SK-N-SH (cell line): ENCODE measurements around the gene HOXA5. TPM values are rescaled to one million over a fixed set of nuclear protein-coding genes. Genes with fewer than 3 reads are reported as not detected.

Experiments used
- CTCF ChIA-PET: fragments of 300-600, 350-600 bp; formaldehyde crosslinking; extraction: SDS; loops from one replicate; lab custom pipeline; 2021; lab: Yijun Ruan, JAX
- POLR2A ChIA-PET: fragments of 350-600 bp; sonication (Branson Sonifier 250); formaldehyde crosslinking; extraction: SDS; loops from one replicate; lab custom pipeline; 2020; ENCODE audit warnings: antibody characterized with exemption, inconsistent platforms; lab: Yijun Ruan, JAX
- DNase-seq: peaks from one replicate; pipeline ENCODE4 v3.0.0; 2012
- H2AFZ ChIP-seq: fragments of 200-600 bp; sonication (generic); 2 replicates; pipeline ENCODE4 v1.8.1; 2016; ENCODE audit warnings: antibody characterized with exemption, mild to moderate bottlenecking, low read depth
- H3F3A ChIP-seq: fragments of 200-600 bp; sonication (generic); replicated peaks from 2 replicates; pipeline ENCODE3; 2016; ENCODE audit warnings: antibody characterized with exemption, mild to moderate bottlenecking; ENCODE audit not compliant: insufficient read depth
- H3K27ac ChIP-seq, 2 experiments: fragments of 200-500 bp in 1 of 2; fragments of 200-600 bp in 1 of 2; sonication (Bioruptor generic) in 1 of 2; sonication (generic), shearing (Covaris generic) in 1 of 2; 2 replicates each; pipeline versions ENCODE4 v1.5.1 to v1.6.1; 2014 to 2016; ENCODE audit warnings: low read depth in 2 of 2, inconsistent platforms in 1 of 2, low read length in 1 of 2, mild to moderate bottlenecking in 1 of 2, mixed read lengths in 1 of 2
- H3K27me3 ChIP-seq: fragments of 200-600 bp; sonication (generic), shearing (Covaris generic); 2 replicates; pipeline ENCODE4 v1.6.1; 2016; ENCODE audit warnings: mixed run types; ENCODE audit not compliant: insufficient read depth
- H3K36me3 ChIP-seq, 2 experiments: fragments of 200-500 bp in 1 of 2; fragments of 200-600 bp in 1 of 2; sonication (Bioruptor generic) in 1 of 2; sonication (generic) in 1 of 2; replicated peaks in 1 of 2; 2 replicates each; pipeline versions ENCODE3 to v1.5.1; 2014 to 2016; ENCODE audit warnings: low read length in 1 of 2, mild to moderate bottlenecking in 1 of 2; ENCODE audit not compliant: insufficient read depth in 2 of 2, control insufficient read depth in 1 of 2
- H3K4me1 ChIP-seq, 2 experiments: fragments of 200-500 bp in 1 of 2; fragments of 200-600 bp in 1 of 2; sonication (Bioruptor generic) in 1 of 2; sonication (generic), shearing (Covaris generic) in 1 of 2; 2 replicates each; pipeline versions ENCODE4 v1.5.1 to v1.6.1; 2014 to 2016; ENCODE audit warnings: low read depth in 1 of 2, low read length in 1 of 2, mixed run types in 1 of 2; ENCODE audit not compliant: insufficient read depth in 2 of 2, control insufficient read depth in 1 of 2
- H3K4me2 ChIP-seq: fragments of 200-600 bp; sonication (generic), shearing (Covaris generic); 2 replicates; pipeline ENCODE4 v1.6.1; 2017; ENCODE audit warnings: mixed run types
- H3K4me3 ChIP-seq, 2 experiments: fragments of 200-500 bp in 1 of 2; fragments of 200-600 bp in 1 of 2; sonication (Bioruptor generic) in 1 of 2; sonication (generic), shearing (Covaris generic) in 1 of 2; 2 replicates each; pipeline versions ENCODE4 v1.5.1 to v1.8.1; 2014 to 2016; ENCODE audit warnings: low read depth in 2 of 2, inconsistent platforms in 1 of 2, low read length in 1 of 2, mild to moderate bottlenecking in 1 of 2, mixed read lengths in 1 of 2, moderate library complexity in 1 of 2
- H3K79me2 ChIP-seq: fragments of 200-600 bp; sonication (generic); 2 replicates; pipeline ENCODE4 v1.8.1; 2017; ENCODE audit warnings: mild to moderate bottlenecking; ENCODE audit not compliant: insufficient read depth
- H3K9ac ChIP-seq: fragments of 200-600 bp; sonication (generic); 2 replicates; pipeline ENCODE4 v1.6.1; 2017; ENCODE audit warnings: mixed run types
- H3K9me2 ChIP-seq: fragments of 200-600 bp; sonication (generic); 2 replicates; pipeline ENCODE4 v1.6.1; 2017; ENCODE audit warnings: mixed run types
- H3K9me3 ChIP-seq: fragments of 200-600 bp; sonication (generic); 2 replicates; pipeline ENCODE4 v1.6.1; 2017; ENCODE audit warnings: mixed run types, mild to moderate bottlenecking, moderate library complexity
- H4K20me1 ChIP-seq: fragments of 200-600 bp; sonication (generic); 2 replicates; pipeline ENCODE4 v1.6.1; 2017; ENCODE audit warnings: mild to moderate bottlenecking, mixed run types; ENCODE audit not compliant: insufficient read depth
- CTCF ChIP-seq: fragments of 200-600 bp; sonication (generic); IDR thresholded peaks from 2 replicates; pipeline ENCODE4 v1.6.1; 2017; ENCODE audit warnings: antibody characterized with exemption, mild to moderate bottlenecking, moderate library complexity
- ELF1 ChIP-seq: IDR thresholded peaks from 2 replicates; pipeline ENCODE4 v1.4.0; 2012
- EP300 ChIP-seq, 2 experiments: IDR thresholded peaks; 2 replicates each; pipeline versions ENCODE4 v1.4.0 to v1.6.1; 2012; ENCODE audit warnings: borderline replicate concordance in 1 of 2, low read depth in 1 of 2, low read length in 1 of 2
- EZH2phosphoT487 ChIP-seq: fragments of 200-600 bp; sonication (generic); IDR thresholded peaks from 2 replicates; pipeline ENCODE4 v1.6.1; 2017; ENCODE audit warnings: low read depth, mixed run types, mild to moderate bottlenecking, antibody characterized with exemption, moderate library complexity, borderline replicate concordance
- FOXM1 ChIP-seq: IDR thresholded peaks from 2 replicates; pipeline ENCODE4 v1.4.0; 2012; ENCODE audit warnings: low read depth, mild to moderate bottlenecking
- JUND ChIP-seq: IDR thresholded peaks from 2 replicates; pipeline ENCODE4 v1.4.0; 2012
- MAX ChIP-seq: IDR thresholded peaks from 2 replicates; pipeline ENCODE4 v1.4.0; 2012; ENCODE audit warnings: low read depth
- POLR2AphosphoS5 ChIP-seq: IDR thresholded peaks from 2 replicates; pipeline ENCODE4 v1.6.1; 2012; ENCODE audit warnings: low read depth, low read length
- RCOR1 ChIP-seq: fragments of 150-350 bp; IDR thresholded peaks from 2 replicates; pipeline ENCODE4 v1.6.1; 2017; ENCODE audit warnings: antibody characterized with exemption, low read length
- RFX5 ChIP-seq: IDR thresholded peaks from 2 replicates; pipeline ENCODE4 v1.6.1; 2012; ENCODE audit warnings: mild to moderate bottlenecking, improper control_type of control experiment, low read length
- RXRA ChIP-seq: IDR thresholded peaks from 2 replicates; pipeline ENCODE4 v1.4.0; 2012; ENCODE audit warnings: low read depth, mild to moderate bottlenecking, borderline replicate concordance
- SIN3A ChIP-seq: IDR thresholded peaks from 2 replicates; pipeline ENCODE4 v1.6.1; 2012; ENCODE audit warnings: low read depth, mild to moderate bottlenecking, low read length, moderate library complexity, borderline replicate concordance
- SMC3 ChIP-seq: IDR thresholded peaks from 2 replicates; pipeline ENCODE4 v1.6.1; 2012; ENCODE audit warnings: low read depth, low read length, improper control_type of control experiment
- TAF1 ChIP-seq: IDR thresholded peaks from 2 replicates; pipeline ENCODE4 v1.6.1; 2012; ENCODE audit warnings: low read depth, mild to moderate bottlenecking, low read length, moderate library complexity, borderline replicate concordance
- TCF12 ChIP-seq: IDR thresholded peaks from 2 replicates; pipeline ENCODE4 v1.4.0; 2012
- USF2 ChIP-seq: fragments of 150-350 bp; IDR thresholded peaks from 2 replicates; pipeline ENCODE4 v1.6.1; 2017; ENCODE audit warnings: antibody characterized with exemption, low read length, low read depth, borderline replicate concordance
- WGBS: methylation state at CpG from one replicate; pipeline ENCODE4 v1.1.6; 2017; ENCODE audit warnings: low lambda C conversion rate; 5-methylcytosine and 5-hydroxymethylcytosine counted together
- polyA plus RNA-seq, 3 experiments: library from polyadenylated mRNA; depleted of rRNA; stranded (reverse); fragments of >200 nt; gene quantifications; 2 replicates each; pipeline ENCODE4 v1.2.3, GENCODE V29; 2012
- TF ChIP-seq, protein P1 (sequence below): fragments of 150-350 bp; IDR thresholded peaks from 2 replicates; pipeline ENCODE4 v1.6.1; 2016; ENCODE audit warnings: mild to moderate bottlenecking, low read depth, low read length
- TF ChIP-seq, protein P2 (sequence below): IDR thresholded peaks from 2 replicates; pipeline ENCODE4 v1.4.0; 2012; ENCODE audit warnings: low read depth, borderline replicate concordance

The HOXA5 gene
- polyA plus RNA-seq, 1 of the 3 experiments (the other 2 are of a cell fraction): not detected

- Histone ChIP-seq H3K79me2 (no peaks in the 10 kb centered on the region), H3K4me3 (no peak overlapping the region), H3K9ac (no peak overlapping the region), H3K4me1 (no peaks in the 10 kb centered on the region; a peak in 1 of 4 replicates), H2AFZ (no peak overlapping the region), H3K27ac (no peak overlapping the region), H3K4me2 (peak overlapping the region; percentile 21; the same call in 1 of the 2 replicates), H3K9me3 (no peaks in the 10 kb centered on the region), H3F3A (no peaks in the 10 kb centered on the region), H4K20me1 (no peaks in the 10 kb centered on the region), H3K36me3 (no peaks in the 10 kb centered on the region), H3K9me2 (no peaks in the 10 kb centered on the region), H3K27me3 (peaks cover 100% of the 10 kb centered on the region)
- DNase-seq: peak; percentile 73
- no peak for TF ChIP-seq CTCF
- TF ChIP-seq EZH2phosphoT487: peak; percentile 77; the same call in 1 of the 2 replicates
- WGBS: 15% methylated on average over 30 of the region's 44 CpGs
- CTCF ChIA-PET: interaction anchor here (0.6 to 2.0 kb wide), 8 partner anchors 9 to 56 kb away, joined by 3 to 6 read pairs (median 4); partner anchors contain the start of gene HOXA5
- POLR2A ChIA-PET: no interaction called here
Observed at GRCh38 chr7:27106181-27106900, 37.1 kb downstream of the HOXA5 start.

GRCh38 chr7:27105301-27106031 lies 38.0 kb downstream of the HOXA5 start:
- Histone ChIP-seq H3K4me1 (no peaks in the 10 kb centered on the region; a peak in 1 of 4 replicates), H3K4me3 (no peak overlapping the region), H3K4me2 (no peak overlapping the region), H3K27me3 (peaks cover 100% of the 10 kb centered on the region), H3K9me3 (no peaks in the 10 kb centered on the region), H3K9ac (no peak overlapping the region), H2AFZ (no peak overlapping the region), H3K27ac (no peak overlapping the region), H3K9me2 (no peaks in the 10 kb centered on the region), H4K20me1 (no peaks in the 10 kb centered on the region), H3K36me3 (no peaks in the 10 kb centered on the region), H3K79me2 (no peaks in the 10 kb centered on the region), H3F3A (no peaks in the 10 kb centered on the region)
- DNase-seq: no peak
- WGBS: 28% methylated on average over 13 of the region's 13 CpGs
- POLR2A ChIA-PET: no interaction called here
- CTCF ChIA-PET: interaction anchor here (0.6 to 2.0 kb wide), 12 partner anchors 9 to 424 kb away, joined by 3 to 6 read pairs (median 4); partner anchors contain the start of gene HOXA5
- TF ChIP-seq SMC3: no peak
- no peak for TF ChIP-seq POLR2AphosphoS5
- no peak for TF ChIP-seq RCOR1
- no peak for TF ChIP-seq EZH2phosphoT487
- no peak for TF ChIP-seq EP300 (IDR thresholded peaks at IDR 0.05; ENCODE audit: borderline replicate concordance in 1 of 2, low read depth in 1 of 2, low read length in 1 of 2)
- TF ChIP-seq, protein P1, sequence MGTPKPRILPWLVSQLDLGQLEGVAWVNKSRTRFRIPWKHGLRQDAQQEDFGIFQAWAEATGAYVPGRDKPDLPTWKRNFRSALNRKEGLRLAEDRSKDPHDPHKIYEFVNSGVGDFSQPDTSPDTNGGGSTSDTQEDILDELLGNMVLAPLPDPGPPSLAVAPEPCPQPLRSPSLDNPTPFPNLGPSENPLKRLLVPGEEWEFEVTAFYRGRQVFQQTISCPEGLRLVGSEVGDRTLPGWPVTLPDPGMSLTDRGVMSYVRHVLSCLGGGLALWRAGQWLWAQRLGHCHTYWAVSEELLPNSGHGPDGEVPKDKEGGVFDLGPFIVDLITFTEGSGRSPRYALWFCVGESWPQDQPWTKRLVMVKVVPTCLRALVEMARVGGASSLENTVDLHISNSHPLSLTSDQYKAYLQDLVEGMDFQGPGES: no peak
- TF ChIP-seq, protein P2, sequence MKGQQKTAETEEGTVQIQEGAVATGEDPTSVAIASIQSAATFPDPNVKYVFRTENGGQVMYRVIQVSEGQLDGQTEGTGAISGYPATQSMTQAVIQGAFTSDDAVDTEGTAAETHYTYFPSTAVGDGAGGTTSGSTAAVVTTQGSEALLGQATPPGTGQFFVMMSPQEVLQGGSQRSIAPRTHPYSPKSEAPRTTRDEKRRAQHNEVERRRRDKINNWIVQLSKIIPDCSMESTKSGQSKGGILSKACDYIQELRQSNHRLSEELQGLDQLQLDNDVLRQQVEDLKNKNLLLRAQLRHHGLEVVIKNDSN: no peak
- no peak for TF ChIP-seq CTCF
- TF ChIP-seq MAX: no peak
- no peak for TF ChIP-seq ELF1
- TF ChIP-seq TAF1: no peak
- TF ChIP-seq SIN3A: no peak
- no peak for TF ChIP-seq RXRA
- TF ChIP-seq TCF12: no peak
- no peak for TF ChIP-seq RFX5
- TF ChIP-seq JUND: no peak
- TF ChIP-seq FOXM1: no peak
- TF ChIP-seq USF2: no peak
